ENCODE data around the gene FAU. TPM values are rescaled to one million over a fixed set of nuclear protein-coding genes. Genes with fewer than 3 reads are reported as not detected.

The FAU gene
- total and polyA plus RNA-seq, 9 of the 15 experiments (the other 6 are each of a cell fraction or from before 2014, with no cell fraction given): 433 to 1,827 (median 942) TPM

- TF ChIP-seq ZNF507 (tag; conservative IDR thresholded peaks at IDR 0.05) (no peak), WHSC1 (IDR thresholded peaks at IDR 0.05; ENCODE audit: low read length) (no peak), ZNF583 (CRISPR knock-in tag; IDR thresholded peaks at IDR 0.05) (no peak), KLF13 (tag; IDR thresholded peaks at IDR 0.05; ENCODE audit: borderline replicate concordance, low read depth) (no peak), ZNF740 (CRISPR knock-in tag; IDR thresholded peaks at IDR 0.05) (0 out of 2 replicates have a peak, but pooled peaks have one; percentile 53), ZNF740 (tag; IDR thresholded peaks at IDR 0.05) (no peak), ZHX1 (conservative IDR thresholded peaks at IDR 0.05; ENCODE audit: low read length) (no peak), YY1 (IDR thresholded peaks at IDR 0.05; ENCODE audit: borderline replicate concordance in 1 of 3, control insufficient read depth in 1 of 3, extremely low read depth in 1 of 3, insufficient read depth in 3 of 3, insufficient read length in 1 of 3, insufficient replicate concordance in 2 of 3, low read depth in 1 of 3, low read length in 2 of 3) (peak in 1 of 3 experiments; percentile 65), JUN (IDR thresholded peaks at IDR 0.05; ENCODE audit: borderline replicate concordance, low read depth, low read length) (peak; percentile 24; the same call in 1 of the 2 replicates), JUN (CRISPR knock-in tag; IDR thresholded peaks at IDR 0.05; ENCODE audit: borderline replicate concordance) (no peak), ARID4B (CRISPR knock-in tag; IDR thresholded peaks at IDR 0.05) (peak; percentile 26), ETV5 (CRISPR knock-in tag; IDR thresholded peaks at IDR 0.05; ENCODE audit: low read depth) (peak; percentile 64), SMC3 (conservative IDR thresholded peaks at IDR 0.05; ENCODE audit: insufficient read depth, low read depth, low read length) (peak; percentile 37; the same call in 1 of the 2 replicates), HNRNPH1 (optimal IDR thresholded peaks at IDR 0.05; ENCODE audit: low read depth, low read length) (no peak)
- TF ChIP-seq, protein P1, sequence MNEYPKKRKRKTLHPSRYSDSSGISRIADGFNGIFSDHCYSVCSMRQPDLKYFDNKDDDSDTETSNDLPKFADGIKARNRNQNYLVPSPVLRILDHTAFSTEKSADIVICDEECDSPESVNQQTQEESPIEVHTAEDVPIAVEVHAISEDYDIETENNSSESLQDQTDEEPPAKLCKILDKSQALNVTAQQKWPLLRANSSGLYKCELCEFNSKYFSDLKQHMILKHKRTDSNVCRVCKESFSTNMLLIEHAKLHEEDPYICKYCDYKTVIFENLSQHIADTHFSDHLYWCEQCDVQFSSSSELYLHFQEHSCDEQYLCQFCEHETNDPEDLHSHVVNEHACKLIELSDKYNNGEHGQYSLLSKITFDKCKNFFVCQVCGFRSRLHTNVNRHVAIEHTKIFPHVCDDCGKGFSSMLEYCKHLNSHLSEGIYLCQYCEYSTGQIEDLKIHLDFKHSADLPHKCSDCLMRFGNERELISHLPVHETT (CRISPR knock-in tag; conservative IDR thresholded peaks at IDR 0.05 in 1 of 2, IDR thresholded peaks at IDR 0.05 in 1 of 2): 0 out of 4 replicates have a peak, but pooled peaks of 1 of the 2 experiments have one; percentile 14
These were observed 9.2 kb downstream of the FAU start (continued) for GRCh38 chr11:65112546-65113360.
